Muscle layer of colon (tissue), 2 donors: Measurements from ENCODE around the gene ENPP6.
"Not testable (repeated sequence)": the region's sequence is repeated elsewhere in the genome, so short reads cannot be mapped to it uniquely, and the experiment has no call there.

Experiments
- H3K27ac ChIP-seq: one replicate; pipeline ENCODE4 v1.7.0; 2013; ENCODE audit warnings: low read depth, mild to moderate bottlenecking, low read length, moderate library complexity
- H3K27me3 ChIP-seq, 2 donors: one replicate each; pipeline ENCODE4 v1.7.0; 2013; ENCODE audit warnings: low read length in 2 of 2, mild to moderate bottlenecking in 2 of 2; ENCODE audit not compliant: insufficient read depth in 2 of 2, control insufficient read depth in 1 of 2
- H3K36me3 ChIP-seq: one replicate; pipeline ENCODE4 v1.7.0; 2013; ENCODE audit warnings: mild to moderate bottlenecking, low read length; ENCODE audit not compliant: insufficient read depth
- H3K4me1 ChIP-seq: one replicate; pipeline ENCODE4 v1.7.0; 2013; ENCODE audit warnings: mild to moderate bottlenecking, low read length; ENCODE audit not compliant: insufficient read depth
- H3K4me3 ChIP-seq, 2 donors: one replicate each; pipeline ENCODE4 v1.7.0; 2013; ENCODE audit warnings: low read length in 2 of 2, low read depth in 1 of 2, mild to moderate bottlenecking in 1 of 2, moderate library complexity in 1 of 2
- H3K9ac ChIP-seq: one replicate; pipeline ENCODE4 v1.7.0; 2013; ENCODE audit warnings: low read length
- H3K9me3 ChIP-seq: one replicate; pipeline ENCODE4 v1.7.0; 2013; ENCODE audit warnings: mild to moderate bottlenecking, low read length
- donor health status: abdominal sarcoma.
- donor health status: Adenocarcinoma of cecum.

ENPP6 gene

GRCh38 chr4:184061582-184061981 lies 156.1 kb downstream of the ENPP6 start:
- Histone ChIP-seq H3K36me3 (no peaks in the 10 kb centered on the region), H3K4me3 (no peak overlapping the region), H3K27ac (no peak overlapping the region), H3K9ac (no peak overlapping the region), H3K4me1 (no peaks in the 10 kb centered on the region), H3K9me3 (no peaks in the 10 kb centered on the region), H3K27me3 (no peaks in the 10 kb centered on the region)

- Histone ChIP-seq H3K9me3 (no peaks in the 10 kb centered on the region), H3K4me3 (no peak overlapping the region), H3K27ac (no peak overlapping the region), H3K27me3 (no peaks in the 10 kb centered on the region), H3K9ac (no peak overlapping the region), H3K36me3 (no peaks in the 10 kb centered on the region), H3K4me1 (no peaks in the 10 kb centered on the region)
Observed at GRCh38 chr4:184059099-184059498, 158.6 kb downstream of the ENPP6 start.

GRCh38 chr4:184058026-184058425 lies 159.6 kb downstream of the ENPP6 start:
- no peak overlapping the region for H3K9ac ChIP-seq
- H3K9me3 ChIP-seq: no peaks in the 10 kb centered on the region
- no peaks in the 10 kb centered on the region for H3K4me1 ChIP-seq
- no peaks in the 10 kb centered on the region for H3K36me3 ChIP-seq
- no peaks in the 10 kb centered on the region for H3K27me3 ChIP-seq
- no peak overlapping the region for H3K27ac ChIP-seq
- no peak overlapping the region for H3K4me3 ChIP-seq

- Histone ChIP-seq H3K9me3 (no peaks in the 10 kb centered on the region), H3K36me3 (no peaks in the 10 kb centered on the region), H3K4me1 (no peaks in the 10 kb centered on the region), H3K9ac (no peak overlapping the region), H3K4me3 (no peak overlapping the region), H3K27ac (no peak overlapping the region), H3K27me3 (no peaks in the 10 kb centered on the region)
Observed at GRCh38 chr4:184056877-184057276, 160.8 kb downstream of the ENPP6 start.

- H3K36me3 ChIP-seq: no peaks in the 10 kb centered on the region
- no peak overlapping the region for H3K9ac ChIP-seq
- H3K4me3 ChIP-seq: no peak overlapping the region
- H3K9me3 ChIP-seq: no peaks in the 10 kb centered on the region
- no peaks in the 10 kb centered on the region for H3K4me1 ChIP-seq
- no peaks in the 10 kb centered on the region for H3K27me3 ChIP-seq
- no peak overlapping the region for H3K27ac ChIP-seq
Observed at GRCh38 chr4:184053434-184053833, 164.2 kb downstream of the ENPP6 start.

- H3K9ac ChIP-seq: no peak overlapping the region
- H3K36me3 ChIP-seq: no peaks in the 10 kb centered on the region
- no peak overlapping the region for H3K27ac ChIP-seq
- H3K9me3 ChIP-seq: no peaks in the 10 kb centered on the region
- no peaks in the 10 kb centered on the region for H3K4me1 ChIP-seq
- no peak overlapping the region for H3K4me3 ChIP-seq
- H3K27me3 ChIP-seq: no peaks in the 10 kb centered on the region
Observed at GRCh38 chr4:184052616-184053015, 165.1 kb downstream of the ENPP6 start.

GRCh38 chr4:184051262-184051661 lies 166.4 kb downstream of the ENPP6 start:
- not testable (repeated sequence) for H3K4me1 ChIP-seq, H3K9me3 ChIP-seq, H3K4me3 ChIP-seq

GRCh38 chr4:184046148-184046547 lies 171.5 kb downstream of the ENPP6 start:
- Histone ChIP-seq H3K36me3 (no peaks in the 10 kb centered on the region), H3K4me1 (no peaks in the 10 kb centered on the region), H3K9me3 (peaks cover 4% of the 10 kb centered on the region), H3K27me3 (no peaks in the 10 kb centered on the region), H3K4me3 (no peak overlapping the region), H3K27ac (no peak overlapping the region), H3K9ac (no peak overlapping the region)

More at GRCh38 chr4:184051262-184051661, 166.4 kb downstream of the ENPP6 start:
- H3K27me3 ChIP-seq, H3K9ac ChIP-seq, H3K27ac ChIP-seq, H3K36me3 ChIP-seq: not testable (repeated sequence)

- Histone ChIP-seq H3K36me3 (no peaks in the 10 kb centered on the region), H3K4me3 (no peak overlapping the region), H3K27me3 (peaks cover 0 to 4% of the 10 kb centered on the region in 2 donors), H3K9me3 (peaks cover 4% of the 10 kb centered on the region), H3K4me1 (no peaks in the 10 kb centered on the region), H3K9ac (no peak overlapping the region), H3K27ac (no peak overlapping the region)
Observed at GRCh38 chr4:184041156-184041555, 176.5 kb downstream of the ENPP6 start.

GRCh38 chr4:184039963-184040383 lies 177.7 kb downstream of the ENPP6 start:
- H3K27me3 ChIP-seq: peaks cover 0 to 4% of the 10 kb centered on the region in 2 donors
- H3K9me3 ChIP-seq: no peaks in the 10 kb centered on the region
- H3K9ac ChIP-seq: no peak overlapping the region
- no peak overlapping the region for H3K4me3 ChIP-seq
- H3K36me3 ChIP-seq: no peaks in the 10 kb centered on the region
- no peak overlapping the region for H3K27ac ChIP-seq
- no peaks in the 10 kb centered on the region for H3K4me1 ChIP-seq
